Suppressor macrophage treated with lipopolysaccharide for 1 hour (primary cell): ENCODE data around the gene SEMA3G.

Source experiments
- DNase-seq, 3 donors: peaks; one replicate each; pipeline ENCODE4 v3.0.0-alpha.2; 2020 to 2022

SEMA3G gene

GRCh38 chr3:52444860-52445793 lies at the start of gene SEMA3G:
SEMA3G (minus strand) TSS chr3:52445103; CDS start chr3:52445027, 76 bp downstream.
- DNase-seq: peak; percentile 79 to 91 (median 88)

- DNase-seq: no peak
These were observed 49.5 kb upstream of the SEMA3G start for GRCh38 chr3:52494445-52494844.

DNA sequence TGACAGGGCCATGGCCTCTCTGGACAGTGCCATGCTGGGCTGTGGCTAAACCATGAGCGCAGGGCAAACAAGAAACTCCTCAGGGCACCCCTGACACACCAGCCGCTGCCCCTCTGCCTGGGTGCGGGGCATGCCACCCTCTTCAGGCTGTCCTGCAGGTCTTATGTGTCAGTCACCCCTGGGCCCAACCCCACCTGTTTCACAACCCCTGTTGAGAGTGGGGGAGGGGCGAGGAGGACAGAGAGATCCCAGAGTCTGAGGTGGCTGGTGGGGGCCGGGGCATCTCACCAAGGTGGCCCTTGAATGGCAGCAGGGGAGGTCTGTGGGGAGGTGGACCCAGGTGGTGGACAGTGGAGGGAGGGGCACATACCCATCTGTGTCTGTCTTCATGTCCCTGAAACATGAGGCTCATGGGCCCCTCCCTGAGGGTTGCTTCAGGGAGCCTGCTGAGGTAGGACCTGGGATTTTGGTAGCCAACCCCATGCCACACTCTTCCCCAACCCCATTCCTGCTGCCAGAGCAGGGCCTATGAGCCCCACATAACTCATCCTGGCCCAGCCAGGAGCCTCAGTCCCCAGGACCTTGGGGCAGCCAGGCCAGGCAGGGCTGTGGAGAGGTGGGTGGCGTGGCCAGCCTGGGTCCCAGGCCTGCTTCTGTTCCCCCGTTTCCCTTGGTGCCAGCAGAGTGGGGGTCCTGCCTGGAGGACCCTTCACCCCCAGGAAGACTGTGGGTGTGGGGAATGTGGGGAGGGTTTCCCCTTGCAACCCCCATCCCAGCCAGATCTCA lies 48.5 kb upstream of the SEMA3G start:
- no peak for DNase-seq

DNA sequence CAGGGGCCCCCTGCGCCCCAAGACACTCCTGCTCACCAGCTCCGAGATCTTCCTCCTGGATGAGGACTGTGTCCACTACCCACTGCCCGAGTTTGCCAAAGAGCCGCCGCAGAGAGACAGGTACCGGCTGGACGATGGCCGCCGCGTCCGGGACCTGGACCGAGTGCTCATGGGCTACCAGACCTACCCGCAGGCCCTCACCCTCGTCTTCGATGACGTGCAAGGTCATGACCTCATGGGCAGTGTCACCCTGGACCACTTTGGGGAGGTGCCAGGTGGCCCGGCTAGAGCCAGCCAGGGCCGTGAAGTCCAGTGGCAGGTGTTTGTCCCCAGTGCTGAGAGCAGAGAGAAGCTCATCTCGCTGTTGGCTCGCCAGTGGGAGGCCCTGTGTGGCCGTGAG lies 47.2 kb upstream of the SEMA3G start:
- DNase-seq: no peak

DNA sequence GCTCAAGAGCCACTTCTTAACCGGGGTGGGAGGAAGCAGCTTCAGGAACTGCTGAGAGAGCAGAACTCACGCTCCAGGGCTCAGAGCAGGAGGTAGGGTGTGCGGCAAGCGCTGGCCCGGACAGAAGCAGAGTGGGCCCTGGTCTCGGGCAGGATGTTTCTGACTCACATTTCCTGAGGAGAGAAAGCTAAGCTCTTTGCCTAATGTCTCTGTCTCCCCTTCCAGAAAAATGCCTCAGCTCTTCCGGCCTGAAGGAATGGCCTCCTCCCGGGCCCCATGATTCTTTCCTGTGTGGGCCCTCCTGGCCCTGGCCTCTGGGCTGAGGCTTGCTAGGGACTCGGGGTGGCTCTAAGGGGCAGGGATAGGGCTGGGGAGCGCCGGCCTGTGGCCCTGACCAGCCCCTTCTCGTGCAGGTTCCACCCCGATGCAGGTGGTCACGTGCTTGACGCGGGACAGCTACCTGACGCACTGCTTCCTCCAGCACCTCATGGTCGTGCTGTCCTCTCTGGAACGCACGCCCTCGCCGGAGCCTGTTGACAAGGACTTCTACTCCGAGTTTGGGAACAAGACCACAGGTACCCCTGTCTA lies 46.1 kb upstream of the SEMA3G start:
- peak; percentile 78 to 83 (median 78) for DNase-seq

- DNase-seq: no peak
These were observed 45.4 kb upstream of the SEMA3G start for GRCh38 chr3:52490035-52490938.

- no peak for DNase-seq
These were observed 44.5 kb upstream of the SEMA3G start for GRCh38 chr3:52489453-52489852.

- no peak for DNase-seq
These were observed 43.8 kb upstream of the SEMA3G start for GRCh38 chr3:52488746-52489145.

DNA sequence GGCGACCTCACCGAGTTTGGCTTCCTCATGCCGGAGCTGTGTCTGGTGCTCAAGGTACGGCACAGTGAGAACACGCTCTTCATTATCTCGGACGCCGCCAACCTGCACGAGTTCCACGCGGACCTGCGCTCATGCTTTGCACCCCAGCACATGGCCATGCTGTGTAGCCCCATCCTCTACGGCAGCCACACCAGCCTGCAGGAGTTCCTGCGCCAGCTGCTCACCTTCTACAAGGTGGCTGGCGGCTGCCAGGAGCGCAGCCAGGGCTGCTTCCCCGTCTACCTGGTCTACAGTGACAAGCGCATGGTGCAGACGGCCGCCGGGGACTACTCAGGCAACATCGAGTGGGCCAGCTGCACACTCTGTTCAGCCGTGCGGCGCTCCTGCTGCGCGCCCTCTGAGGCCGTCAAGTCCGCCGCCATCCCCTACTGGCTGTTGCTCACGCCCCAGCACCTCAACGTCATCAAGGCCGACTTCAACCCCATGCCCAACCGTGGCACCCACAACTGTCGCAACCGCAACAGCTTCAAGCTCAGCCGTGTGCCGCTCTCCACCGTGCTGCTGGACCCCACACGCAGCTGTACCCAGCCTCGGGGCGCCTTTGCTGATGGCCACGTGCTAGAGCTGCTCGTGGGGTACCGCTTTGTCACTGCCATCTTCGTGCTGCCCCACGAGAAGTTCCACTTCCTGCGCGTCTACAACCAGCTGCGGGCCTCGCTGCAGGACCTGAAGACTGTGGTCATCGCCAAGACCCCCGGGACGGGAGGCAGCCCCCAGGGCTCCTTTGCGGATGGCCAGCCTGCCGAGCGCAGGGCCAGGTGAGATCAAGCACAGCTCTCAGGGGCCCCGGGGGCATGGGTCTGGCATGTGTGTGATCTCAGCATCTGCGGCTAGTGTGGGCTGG lies 43.1 kb upstream of the SEMA3G start:
- DNase-seq: no peak

- no peak for DNase-seq
These were observed 42.3 kb upstream of the SEMA3G start for GRCh38 chr3:52487050-52487787.

DNA sequence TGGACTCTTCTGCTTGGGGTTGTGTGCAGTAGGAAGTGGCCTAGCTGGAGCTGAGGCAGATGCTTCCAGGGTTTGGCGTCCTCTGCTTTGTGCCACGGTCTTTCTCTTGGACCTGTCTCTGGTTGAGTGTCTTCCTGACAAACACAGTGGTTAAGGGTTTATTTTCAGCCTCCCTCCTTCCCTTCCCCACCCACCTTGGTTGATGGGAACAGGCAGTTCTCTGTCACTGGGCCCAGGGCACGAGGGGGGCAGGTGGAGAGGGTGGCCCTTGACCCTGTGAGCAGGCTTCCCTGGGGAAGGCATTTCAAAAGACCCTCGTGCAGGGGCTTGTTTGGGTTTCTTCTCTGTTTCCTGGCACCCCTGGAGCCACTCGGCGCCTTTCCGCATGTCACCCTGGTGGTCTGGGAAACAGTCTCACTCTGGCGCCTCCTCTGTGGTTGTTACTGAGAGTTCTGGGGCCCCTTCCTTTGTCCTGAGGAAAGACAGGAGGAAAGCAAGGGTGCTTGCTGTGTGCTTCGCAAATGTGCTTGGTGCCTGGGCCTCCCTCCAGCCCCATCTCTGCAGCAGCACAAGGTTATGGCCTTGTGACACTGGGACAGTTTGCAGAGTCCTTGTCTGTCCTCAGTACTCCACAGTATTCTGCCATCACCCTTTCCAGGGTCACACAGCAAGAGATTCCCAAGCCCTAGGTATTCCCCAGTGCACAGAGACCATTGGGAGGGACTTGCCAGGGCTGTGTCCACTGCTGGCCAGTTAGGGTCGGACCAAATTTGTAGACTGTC lies 40.0 kb upstream of the SEMA3G start:
- DNase-seq: no peak

DNA sequence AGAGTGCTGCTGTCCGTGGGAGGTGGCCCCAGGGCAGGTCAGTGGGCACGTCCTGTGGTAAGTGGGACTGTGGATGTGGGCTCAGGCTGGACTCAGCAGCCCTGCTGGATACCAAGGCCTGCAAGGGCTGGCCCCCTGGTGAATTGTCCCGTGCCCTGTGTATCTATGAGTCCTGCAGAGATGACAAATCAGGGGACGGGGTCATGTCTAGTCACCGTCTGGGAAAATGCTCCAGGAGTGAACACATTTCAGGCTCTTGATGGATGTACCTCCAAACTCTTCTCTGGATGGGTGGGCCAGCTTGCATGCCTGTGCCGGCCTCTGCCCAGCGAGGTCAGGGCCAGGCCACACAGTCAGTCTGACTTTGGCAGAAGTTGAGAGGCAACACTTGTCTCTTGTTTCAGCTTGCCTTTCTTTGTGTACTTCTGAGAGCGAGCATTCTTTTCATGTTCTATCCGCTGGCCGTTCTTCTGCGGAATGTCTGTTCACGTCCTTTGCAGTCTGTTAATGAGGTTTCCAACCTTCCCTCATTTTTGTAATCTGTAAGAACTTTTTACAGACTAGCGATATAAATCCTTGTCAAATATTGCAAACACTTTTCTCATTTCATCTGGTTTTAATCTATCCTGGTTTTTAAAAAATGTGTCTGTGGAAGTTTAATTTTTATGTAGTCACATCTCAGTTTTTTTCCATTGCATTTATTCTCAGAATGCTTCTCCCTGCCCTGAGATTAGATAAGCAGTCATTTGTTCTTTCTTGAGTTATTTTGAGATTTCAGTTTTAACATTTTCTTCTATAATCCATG lies 38.9 kb upstream of the SEMA3G start:
- no peak for DNase-seq

- DNase-seq: no peak
These were observed 38.2 kb upstream of the SEMA3G start for GRCh38 chr3:52483081-52483480.

DNA sequence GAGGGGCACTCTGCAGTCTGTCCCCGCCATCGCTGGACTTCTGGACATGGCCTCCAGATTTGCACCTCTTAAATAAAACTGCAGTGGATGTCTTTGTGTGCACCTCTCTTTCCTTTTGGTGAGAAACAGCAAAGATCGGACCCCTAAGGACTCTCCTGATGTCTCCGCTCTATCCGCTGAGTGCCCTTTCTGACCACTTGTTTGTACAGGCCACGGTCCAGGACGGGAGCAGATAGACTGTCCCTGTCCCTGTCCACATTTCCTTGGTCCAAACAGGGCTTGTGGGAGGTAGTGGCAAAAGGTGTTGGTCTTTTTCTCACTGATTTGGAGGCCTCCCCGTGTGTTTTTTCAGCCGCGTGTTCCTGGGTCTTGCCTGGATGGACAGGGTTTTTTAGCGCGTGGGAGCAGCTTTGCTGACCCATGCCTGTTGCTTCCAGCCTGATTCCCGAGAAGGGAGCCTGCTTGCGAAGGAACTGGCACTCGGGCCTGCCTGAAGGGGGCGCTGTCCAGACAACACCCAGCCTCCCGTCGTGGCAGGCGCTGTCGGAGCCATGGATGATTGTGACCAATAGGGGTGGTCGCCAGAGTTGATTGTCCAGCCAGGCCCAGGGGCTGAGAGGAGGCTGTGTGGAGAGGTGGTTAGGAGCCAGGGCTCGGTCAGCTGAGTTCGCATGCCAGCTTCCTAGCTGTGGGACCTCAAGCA lies 37.1 kb upstream of the SEMA3G start:
- DNase-seq: no peak

DNA sequence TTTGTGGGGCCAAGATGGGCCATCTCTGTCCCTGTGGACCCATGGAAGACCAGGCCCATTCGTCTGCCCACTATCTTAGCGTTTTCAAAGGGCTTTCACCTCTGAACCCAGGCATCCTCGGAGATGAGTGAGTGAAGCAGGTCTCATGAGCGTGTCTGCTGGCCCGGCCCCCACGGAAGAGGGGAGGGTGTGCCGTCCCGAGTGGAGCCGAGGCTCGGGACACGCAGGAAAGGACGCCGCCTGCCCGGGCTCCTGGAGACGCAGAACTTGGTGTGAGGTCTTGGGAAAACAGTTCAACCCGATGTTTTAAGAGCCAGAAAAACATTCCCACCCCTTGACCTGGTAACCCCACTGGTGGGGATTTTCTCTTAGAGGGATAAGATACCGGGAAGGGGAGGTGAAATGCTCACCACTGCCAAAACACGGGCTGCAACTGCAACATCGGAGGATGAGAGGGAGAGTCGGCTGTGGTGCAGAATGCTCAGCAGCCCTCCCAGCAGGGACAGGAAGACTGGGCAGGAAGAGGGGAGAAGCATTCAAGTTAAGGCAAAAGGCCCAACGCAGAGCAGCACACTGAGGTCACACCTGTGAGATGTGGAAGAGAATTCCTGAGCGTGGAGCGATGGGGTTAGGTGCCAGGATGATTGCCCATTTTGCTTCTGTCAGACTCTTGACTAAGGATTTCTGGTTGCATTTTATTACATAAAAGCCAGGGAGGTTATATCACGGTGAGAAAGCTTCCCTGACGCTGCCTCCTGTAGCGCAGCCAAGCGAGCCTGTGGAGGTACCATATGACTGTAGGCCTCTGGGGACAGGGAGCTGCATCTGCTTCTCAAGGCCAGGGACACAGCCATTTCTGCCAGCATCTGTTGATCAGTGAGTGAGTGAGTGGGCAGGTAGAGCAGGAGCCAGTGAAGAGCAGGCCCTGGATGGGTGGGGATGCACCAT lies 36.1 kb upstream of the SEMA3G start:
- DNase-seq: no peak

DNA sequence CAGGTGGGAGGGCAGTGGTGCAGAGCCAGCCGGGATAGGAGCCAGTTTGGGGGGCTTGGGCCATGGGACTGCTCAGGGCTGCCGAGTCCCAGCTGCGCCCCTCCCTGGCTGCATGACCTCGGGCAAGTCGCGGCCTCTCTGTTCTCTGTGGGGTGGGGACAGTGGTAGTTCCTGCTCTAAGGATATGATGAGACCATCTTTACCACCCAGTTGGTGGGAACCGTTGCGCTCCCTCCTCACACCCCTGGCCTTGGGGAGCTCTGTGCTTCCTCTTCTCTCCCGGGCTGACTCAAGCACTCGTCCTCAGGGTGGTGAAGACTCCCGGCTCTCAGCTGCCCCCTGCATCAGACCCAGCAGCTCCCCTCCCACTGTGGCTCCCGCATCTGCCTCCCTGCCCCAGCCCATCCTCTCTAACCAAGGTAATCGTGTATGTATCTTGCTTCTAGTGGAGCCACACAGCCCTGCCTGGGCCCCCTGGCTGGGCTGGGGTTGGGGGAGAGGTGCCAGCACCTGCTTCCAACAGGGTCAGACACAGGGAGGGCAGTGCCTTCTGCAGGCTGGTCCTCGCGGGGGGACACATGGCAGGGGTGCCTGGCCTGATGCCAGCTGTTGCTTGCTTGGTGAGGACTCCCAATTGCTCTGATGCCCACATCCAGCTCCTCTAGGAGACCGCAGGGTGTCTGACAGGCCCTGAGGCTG lies 35.1 kb upstream of the SEMA3G start:
- peak; percentile 52 to 59 (median 58) for DNase-seq
